SK-N-MC (cell line): ENCODE results near the gene SPATS2L.

Source experiments
- EZH2 ChIP-seq: fragments of 200-600 bp; sonication (generic); IDR thresholded peaks from one replicate; pipeline ENCODE4 v1.6.1; 2017; ENCODE audit warnings: antibody characterized with exemption
- FOXP2 ChIP-seq: optimal IDR thresholded peaks from 2 replicates; pipeline ENCODE3; 2011; ENCODE audit warnings: mild to moderate bottlenecking, moderate library complexity; ENCODE audit not compliant: insufficient read depth; ENCODE audit errors: extremely low read length, control extremely low read depth
- POLR2AphosphoS5 ChIP-seq: IDR thresholded peaks from 2 replicates; pipeline ENCODE4 v1.6.1; 2012; ENCODE audit warnings: mild to moderate bottlenecking, low read depth, low read length, borderline replicate concordance

DNA sequence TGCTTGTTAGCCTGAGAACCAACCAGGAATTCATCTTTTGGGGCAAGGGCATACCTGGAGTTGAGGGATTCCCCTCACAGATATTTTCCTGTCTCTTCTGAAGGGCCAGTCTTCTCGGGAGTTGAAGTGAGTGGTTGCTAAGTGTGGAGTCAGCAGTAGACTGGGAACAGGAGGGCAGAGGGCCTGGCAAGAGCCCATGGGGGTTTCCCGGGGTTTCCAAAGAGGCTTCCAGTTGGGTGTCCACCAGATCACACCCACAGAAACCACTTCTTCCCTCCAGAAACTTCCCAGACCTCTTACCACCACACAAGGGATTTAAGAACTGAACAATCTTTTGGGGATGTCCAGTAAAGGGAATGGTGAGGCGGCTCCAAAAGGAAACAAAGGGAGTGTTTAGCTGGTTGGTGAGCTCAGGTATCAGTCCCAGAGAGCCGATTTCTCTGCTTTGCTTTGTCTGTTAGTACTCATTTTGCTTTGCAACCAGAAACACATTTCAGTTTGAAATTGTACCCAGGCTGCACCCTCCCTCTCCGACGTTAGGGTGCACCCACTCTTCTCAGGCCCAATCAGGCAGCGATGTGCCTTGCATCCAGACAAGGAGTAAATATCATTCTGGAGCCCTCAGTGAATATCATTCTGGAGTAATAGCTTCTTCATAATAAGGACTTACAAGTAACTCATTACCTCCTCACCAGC is 47.5 kb upstream of the SPATS2L start:
- TF ChIP-seq EZH2 (no peak), POLR2AphosphoS5 (no peak), FOXP2 (no peak)
